CD4-positive, CD25-positive, alpha-beta regulatory T cell (primary cell): ENCODE results near the gene SEC31B. TPM values are rescaled to one million over a fixed set of nuclear protein-coding genes. Genes with fewer than 3 reads are reported as not detected.

ENCODE experiments used
- polyA plus RNA-seq, 4 donors: library from polyadenylated mRNA; unstranded; fragments of 300-500 nt; fragmentation: Illumina TruSeq; gene quantifications; one replicate each; pipeline ENCODE4 v1.2.3, GENCODE V29; 2021
- total RNA-seq: library from RNA; stranded (reverse); gene quantifications from one replicate; pipeline ENCODE4 v1.2.3, GENCODE V29; 2022

The SEC31B gene
- total and polyA plus RNA-seq, 5 donors from 2014 or later, result 1.2 to 73.3 (median 2.9) TPM

Other genes starting within 250 kb of the SEC31B start
- gene BLOC1S2, start 233.2 kb downstream of the SEC31B start, total RNA-seq, result 58.4 TPM
- 100 to 1,000 TPM in 1 of 4 donors, 10 to 100 TPM in 3; 73.3 to 104 (median 87.7) TPM for gene BLOC1S2, start 233.2 kb downstream of the SEC31B start, polyA plus RNA-seq
- gene PKD2L1, start 189.6 kb downstream of the SEC31B start, total RNA-seq, result not detected
- not detected for gene PKD2L1, start 189.6 kb downstream of the SEC31B start, polyA plus RNA-seq
- gene SCD, start 172.6 kb downstream of the SEC31B start, total RNA-seq, result 1.3 TPM
- under 1 TPM; 0.22 to 0.94 (median 0.76) TPM for gene SCD, start 172.6 kb downstream of the SEC31B start, polyA plus RNA-seq
- not detected for gene WNT8B, start 56.9 kb downstream of the SEC31B start, total RNA-seq
- gene WNT8B, start 56.9 kb downstream of the SEC31B start, polyA plus RNA-seq, result under 1 TPM in 1 of 4 donors, not detected in 3; 0.07 TPM
- gene NDUFB8, start 10.0 kb upstream of the SEC31B start, total RNA-seq, result 183 TPM
- 100 to 1,000 TPM; 517 to 714 (median 622) TPM for gene NDUFB8, start 10.0 kb upstream of the SEC31B start, polyA plus RNA-seq
- 42.9 TPM for gene HIF1AN, start 16.1 kb upstream of the SEC31B start, total RNA-seq
- 10 to 100 TPM; 30.0 to 36.1 (median 31.9) TPM for gene HIF1AN, start 16.1 kb upstream of the SEC31B start, polyA plus RNA-seq
- not detected for gene PAX2, start 225.7 kb upstream of the SEC31B start, total RNA-seq
- under 1 TPM in 1 of 4 donors, not detected in 3; 0.08 TPM for gene PAX2, start 225.7 kb upstream of the SEC31B start, polyA plus RNA-seq